ENCODE measurements around the gene BATF2. TPM values are rescaled to one million over a fixed set of nuclear protein-coding genes. Genes with fewer than 3 reads are reported as not detected.
"Not testable (repeated sequence)": the region's sequence is repeated elsewhere in the genome, so short reads cannot be mapped to it uniquely, and the experiment has no call there.

BATF2 gene
- polyA plus RNA-seq, 4 donors: 8.1 to 22.7 (median 10.9) TPM

GRCh38 chr11:65008016-65008415 is 11.2 kb upstream of the BATF2 start:
- Histone ChIP-seq H3K9me3 (ENCODE audit: control insufficient read depth in 2 of 2, insufficient read depth in 1 of 2, low read depth in 1 of 2, low read length in 1 of 2) (no peaks in the 10 kb centered on the region), H3K27ac (ENCODE audit: low read depth in 1 of 3, low read length in 2 of 3) (no peak overlapping the region), H3K4me3 (ENCODE audit: low read depth in 1 of 3, low read length in 3 of 3) (no peak overlapping the region), H3K36me3 (ENCODE audit: control insufficient read depth in 3 of 3, insufficient read depth in 2 of 3, low read depth in 1 of 3, low read length in 3 of 3) (no peaks in the 10 kb centered on the region), H3K4me1 (ENCODE audit: control insufficient read depth in 3 of 3, insufficient read depth in 2 of 3, low read depth in 1 of 3, low read length in 2 of 3) (peaks cover 0 to 4% (median 0%) of the 10 kb centered on the region in 3 donors), H3K27me3 (ENCODE audit: control insufficient read depth in 3 of 3, insufficient read depth in 3 of 3, low read length in 3 of 3) (peaks cover 0 to 2% (median 0%) of the 10 kb centered on the region in 3 donors)
- WGBS, 3 donors: 57 to 70% (median 63%) methylated on average over 7 of the region's 7 CpGs
- DNase-seq (no peak), FAIRE-seq (no peak)

GRCh38 chr11:65003968-65004367 is 7.2 kb upstream of the BATF2 start:
- 61 to 72% (median 66%) methylated on average over 3 of the region's 3 CpGs for whole genome bisulfite sequencing, 3 donors

GRCh38 chr11:65003282-65003681 is 6.5 kb upstream of the BATF2 start:
- DNase-seq: no peak
- Histone ChIP-seq H3K36me3 (ENCODE audit: control insufficient read depth in 3 of 3, insufficient read depth in 2 of 3, low read depth in 1 of 3, low read length in 3 of 3) (no peaks in the 10 kb centered on the region), H3K4me3 (ENCODE audit: low read depth in 1 of 3, low read length in 3 of 3) (no peak overlapping the region), H3K4me1 (ENCODE audit: control insufficient read depth in 3 of 3, insufficient read depth in 2 of 3, low read depth in 1 of 3, low read length in 2 of 3) (peaks cover 0 to 16% (median 0%) of the 10 kb centered on the region in 3 donors), H3K9me3 (ENCODE audit: control insufficient read depth in 2 of 2, insufficient read depth in 1 of 2, low read depth in 1 of 2, low read length in 1 of 2) (peaks cover 0 to 8% of the 10 kb centered on the region in 2 donors), H3K27ac (ENCODE audit: low read depth in 1 of 3, low read length in 2 of 3) (peak overlapping the region in 1 of 3 donors; percentile 13), H3K27me3 (ENCODE audit: control insufficient read depth in 3 of 3, insufficient read depth in 3 of 3, low read length in 3 of 3) (no peaks in the 10 kb centered on the region)
- WGBS, 3 donors: 78 to 94% (median 87%) methylated on average over 7 of the region's 7 CpGs
- FAIRE-seq: no peak

More at GRCh38 chr11:65003968-65004367, 7.2 kb upstream of the BATF2 start:
- H3K4me3 ChIP-seq (ENCODE audit: low read depth in 1 of 3, low read length in 3 of 3); DNase-seq; FAIRE-seq; H3K9me3 ChIP-seq (ENCODE audit: control insufficient read depth in 2 of 2, insufficient read depth in 1 of 2, low read depth in 1 of 2, low read length in 1 of 2); H3K36me3 ChIP-seq (ENCODE audit: control insufficient read depth in 3 of 3, insufficient read depth in 2 of 3, low read depth in 1 of 3, low read length in 3 of 3); H3K27me3 ChIP-seq (ENCODE audit: control insufficient read depth in 3 of 3, insufficient read depth in 3 of 3, low read length in 3 of 3); H3K27ac ChIP-seq (ENCODE audit: low read depth in 1 of 3, low read length in 2 of 3); H3K4me1 ChIP-seq (ENCODE audit: control insufficient read depth in 3 of 3, insufficient read depth in 2 of 3, low read depth in 1 of 3, low read length in 2 of 3): not testable (repeated sequence)

GRCh38 chr11:65002706-65003105 is 5.9 kb upstream of the BATF2 start:
- FAIRE-seq: no peak
- Histone ChIP-seq H3K27me3 (ENCODE audit: control insufficient read depth in 3 of 3, insufficient read depth in 3 of 3, low read length in 3 of 3) (no peaks in the 10 kb centered on the region), H3K4me3 (ENCODE audit: low read depth in 1 of 3, low read length in 3 of 3) (no peak overlapping the region), H3K4me1 (ENCODE audit: control insufficient read depth in 3 of 3, insufficient read depth in 2 of 3, low read depth in 1 of 3, low read length in 2 of 3) (peaks cover 0 to 21% (median 2%) of the 10 kb centered on the region in 3 donors), H3K9me3 (ENCODE audit: control insufficient read depth in 2 of 2, insufficient read depth in 1 of 2, low read depth in 1 of 2, low read length in 1 of 2) (peaks cover 0 to 8% of the 10 kb centered on the region in 2 donors), H3K36me3 (ENCODE audit: control insufficient read depth in 3 of 3, insufficient read depth in 2 of 3, low read depth in 1 of 3, low read length in 3 of 3) (no peaks in the 10 kb centered on the region), H3K27ac (ENCODE audit: low read depth in 1 of 3, low read length in 2 of 3) (peak overlapping the region in 1 of 3 donors; percentile 13)
- 63 to 98% (median 84%) methylated on average over 5 of the region's 5 CpGs for WGBS, 3 donors
- DNase-seq: no peak

- H3K4me1 ChIP-seq (ENCODE audit: control insufficient read depth in 3 of 3, insufficient read depth in 2 of 3, low read depth in 1 of 3, low read length in 2 of 3): peaks cover 0 to 36% (median 2%) of the 10 kb centered on the region in 3 donors
- H3K27me3 ChIP-seq (ENCODE audit: control insufficient read depth in 3 of 3, insufficient read depth in 3 of 3, low read length in 3 of 3): no peaks in the 10 kb centered on the region
- DNase-seq (peak in 1 of 2 donors; percentile 62), FAIRE-seq (no peak)
- no peak overlapping the region for H3K4me3 ChIP-seq (ENCODE audit: low read depth in 1 of 3, low read length in 3 of 3)
- peak overlapping the region; percentile 67 to 97 (median 95) for H3K27ac ChIP-seq (ENCODE audit: low read depth in 1 of 3, low read length in 2 of 3)
- H3K9me3 ChIP-seq (ENCODE audit: control insufficient read depth in 2 of 2, insufficient read depth in 1 of 2, low read depth in 1 of 2, low read length in 1 of 2): peaks cover 0 to 8% of the 10 kb centered on the region in 2 donors
- WGBS, 3 donors: 26 to 50% (median 38%) methylated on average over 1 of the region's 1 CpG
- H3K36me3 ChIP-seq (ENCODE audit: control insufficient read depth in 3 of 3, insufficient read depth in 2 of 3, low read depth in 1 of 3, low read length in 3 of 3): peaks cover 0 to 4% (median 0%) of the 10 kb centered on the region in 3 donors
These were observed 2.7 kb upstream of the BATF2 start for GRCh38 chr11:64999478-64999877.

- peaks cover 0 to 10% (median 0%) of the 10 kb centered on the region in 3 donors for H3K36me3 ChIP-seq (ENCODE audit: control insufficient read depth in 3 of 3, insufficient read depth in 2 of 3, low read depth in 1 of 3, low read length in 3 of 3)
- WGBS, 3 donors: 17 to 49% (median 34%) methylated on average over 9 of the region's 9 CpGs
- peak; percentile 91 to 93 for DNase-seq
- H3K27me3 ChIP-seq (ENCODE audit: control insufficient read depth in 3 of 3, insufficient read depth in 3 of 3, low read length in 3 of 3): no peaks in the 10 kb centered on the region
- H3K9me3 ChIP-seq (ENCODE audit: control insufficient read depth in 2 of 2, insufficient read depth in 1 of 2, low read depth in 1 of 2, low read length in 1 of 2): peaks cover 0 to 8% of the 10 kb centered on the region in 2 donors
- peaks cover 0 to 36% (median 2%) of the 10 kb centered on the region in 3 donors for H3K4me1 ChIP-seq (ENCODE audit: control insufficient read depth in 3 of 3, insufficient read depth in 2 of 3, low read depth in 1 of 3, low read length in 2 of 3)
- FAIRE-seq: no peak
- no peak overlapping the region for H3K4me3 ChIP-seq (ENCODE audit: low read depth in 1 of 3, low read length in 3 of 3)
- peak overlapping the region; percentile 91 to 97 (median 95) for H3K27ac ChIP-seq (ENCODE audit: low read depth in 1 of 3, low read length in 2 of 3)
These were observed 2.1 kb upstream of the BATF2 start for GRCh38 chr11:64998690-64999431.

- H3K9me3 ChIP-seq (ENCODE audit: control insufficient read depth in 2 of 2, insufficient read depth in 1 of 2, low read depth in 1 of 2, low read length in 1 of 2): peaks cover 0 to 8% of the 10 kb centered on the region in 2 donors
- FAIRE-seq (no peak), DNase-seq (peak; percentile 52 to 63)
- WGBS, 3 donors: 42 to 81% (median 75%) methylated on average over 1 of the region's 1 CpG
- H3K4me1 ChIP-seq (ENCODE audit: control insufficient read depth in 3 of 3, insufficient read depth in 2 of 3, low read depth in 1 of 3, low read length in 2 of 3): peaks cover 0 to 36% (median 2%) of the 10 kb centered on the region in 3 donors
- peak overlapping the region; percentile 91 to 97 (median 95) for H3K27ac ChIP-seq (ENCODE audit: low read depth in 1 of 3, low read length in 2 of 3)
- H3K4me3 ChIP-seq (ENCODE audit: low read depth in 1 of 3, low read length in 3 of 3): no peak overlapping the region
- H3K36me3 ChIP-seq (ENCODE audit: control insufficient read depth in 3 of 3, insufficient read depth in 2 of 3, low read depth in 1 of 3, low read length in 3 of 3): peaks cover 0 to 14% (median 0%) of the 10 kb centered on the region in 3 donors
- H3K27me3 ChIP-seq (ENCODE audit: control insufficient read depth in 3 of 3, insufficient read depth in 3 of 3, low read length in 3 of 3): no peaks in the 10 kb centered on the region
These were observed 1.4 kb upstream of the BATF2 start for GRCh38 chr11:64998141-64998540.

GRCh38 chr11:64996327-64996709 is 453 bp downstream of the BATF2 start:
- H3K27me3 ChIP-seq (ENCODE audit: control insufficient read depth in 3 of 3, insufficient read depth in 3 of 3, low read length in 3 of 3): no peaks in the 10 kb centered on the region
- DNase-seq: no peak
- H3K4me3 ChIP-seq (ENCODE audit: low read depth in 1 of 3, low read length in 3 of 3): peak overlapping the region; percentile 55 to 67 (median 64)
- peaks cover 0 to 8% of the 10 kb centered on the region in 2 donors for H3K9me3 ChIP-seq (ENCODE audit: control insufficient read depth in 2 of 2, insufficient read depth in 1 of 2, low read depth in 1 of 2, low read length in 1 of 2)
- H3K36me3 ChIP-seq (ENCODE audit: control insufficient read depth in 3 of 3, insufficient read depth in 2 of 3, low read depth in 1 of 3, low read length in 3 of 3): peaks cover 0 to 29% (median 0%) of the 10 kb centered on the region in 3 donors
- WGBS, 3 donors: 14 to 30% (median 22%) methylated on average over 11 of the region's 11 CpGs
- peaks cover 0 to 36% (median 2%) of the 10 kb centered on the region in 3 donors for H3K4me1 ChIP-seq (ENCODE audit: control insufficient read depth in 3 of 3, insufficient read depth in 2 of 3, low read depth in 1 of 3, low read length in 2 of 3)
- peak overlapping the region; percentile 88 to 95 (median 92) for H3K27ac ChIP-seq (ENCODE audit: low read depth in 1 of 3, low read length in 2 of 3)
- no peak for FAIRE-seq
